GM19455 (cell line): Measurements from ENCODE around the gene DLX6.

Source experiments
- ATAC-seq: cut with Tn5 transposase; IDR thresholded peaks from one replicate; pipeline ENCODE4 v1.9.1; 2021; ENCODE audit not compliant: unreplicated experiment

Gene DLX6

DNA sequence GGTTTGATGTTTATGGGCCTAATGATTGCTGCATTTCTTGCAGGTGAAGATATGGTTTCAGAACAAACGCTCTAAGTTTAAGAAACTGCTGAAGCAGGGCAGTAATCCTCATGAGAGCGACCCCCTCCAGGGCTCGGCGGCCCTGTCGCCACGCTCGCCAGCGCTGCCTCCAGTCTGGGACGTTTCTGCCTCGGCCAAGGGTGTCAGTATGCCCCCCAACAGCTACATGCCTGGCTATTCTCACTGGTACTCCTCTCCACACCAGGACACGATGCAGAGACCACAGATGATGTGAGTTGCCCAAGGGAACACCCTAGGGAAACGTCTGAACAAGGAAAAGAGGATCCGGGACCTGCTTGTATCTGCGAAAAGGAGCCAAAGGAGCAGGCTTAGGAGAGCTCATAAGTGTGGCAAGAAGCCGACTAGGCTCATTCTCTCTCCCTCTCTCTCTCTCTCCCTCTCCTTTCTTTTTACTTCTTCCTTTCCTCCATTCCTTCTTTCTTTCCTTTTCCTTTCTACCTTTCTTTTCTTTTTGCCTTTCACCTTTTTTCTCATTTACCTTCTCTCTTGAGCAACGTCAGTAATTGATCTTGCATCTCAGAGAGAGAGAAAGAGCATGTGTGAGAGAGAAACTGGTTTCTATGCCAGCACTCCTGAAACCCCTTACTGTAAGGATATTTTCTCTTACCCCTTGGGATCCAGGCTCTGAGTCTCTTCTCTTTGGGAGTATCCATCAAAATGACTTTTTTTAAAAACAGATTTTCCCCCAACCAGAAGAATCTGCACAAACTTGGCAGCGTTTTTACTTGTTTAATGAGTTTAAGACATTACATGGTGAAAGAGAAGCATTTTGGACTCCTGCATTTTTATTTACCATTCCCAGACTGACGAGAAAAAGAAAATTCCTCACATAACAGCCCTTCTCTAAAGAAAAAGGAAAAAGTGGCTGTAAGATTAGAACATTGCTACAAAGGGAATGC is 4.7 kb downstream of the DLX6 start:
- ATAC-seq, result no peak

DNA sequence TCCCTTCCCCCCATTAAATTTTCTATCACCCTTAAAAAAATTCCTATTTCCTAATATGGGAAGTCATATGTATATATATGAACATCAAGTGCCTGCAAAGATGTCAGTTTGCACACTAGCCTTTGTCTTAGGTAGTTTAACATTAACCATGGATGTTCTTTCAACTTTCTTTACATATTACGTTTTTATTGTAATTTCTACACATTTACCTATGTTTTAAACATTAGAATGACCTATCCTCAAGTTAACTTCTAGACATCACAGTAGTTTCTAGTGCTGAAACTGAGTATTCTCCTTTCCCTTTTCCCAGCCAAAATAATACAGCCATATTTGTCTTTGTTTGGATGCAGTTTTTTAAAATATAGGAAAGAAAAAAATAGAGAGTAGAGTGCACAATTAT is 5.8 kb downstream of the DLX6 start:
- no peak for ATAC-seq

DNA sequence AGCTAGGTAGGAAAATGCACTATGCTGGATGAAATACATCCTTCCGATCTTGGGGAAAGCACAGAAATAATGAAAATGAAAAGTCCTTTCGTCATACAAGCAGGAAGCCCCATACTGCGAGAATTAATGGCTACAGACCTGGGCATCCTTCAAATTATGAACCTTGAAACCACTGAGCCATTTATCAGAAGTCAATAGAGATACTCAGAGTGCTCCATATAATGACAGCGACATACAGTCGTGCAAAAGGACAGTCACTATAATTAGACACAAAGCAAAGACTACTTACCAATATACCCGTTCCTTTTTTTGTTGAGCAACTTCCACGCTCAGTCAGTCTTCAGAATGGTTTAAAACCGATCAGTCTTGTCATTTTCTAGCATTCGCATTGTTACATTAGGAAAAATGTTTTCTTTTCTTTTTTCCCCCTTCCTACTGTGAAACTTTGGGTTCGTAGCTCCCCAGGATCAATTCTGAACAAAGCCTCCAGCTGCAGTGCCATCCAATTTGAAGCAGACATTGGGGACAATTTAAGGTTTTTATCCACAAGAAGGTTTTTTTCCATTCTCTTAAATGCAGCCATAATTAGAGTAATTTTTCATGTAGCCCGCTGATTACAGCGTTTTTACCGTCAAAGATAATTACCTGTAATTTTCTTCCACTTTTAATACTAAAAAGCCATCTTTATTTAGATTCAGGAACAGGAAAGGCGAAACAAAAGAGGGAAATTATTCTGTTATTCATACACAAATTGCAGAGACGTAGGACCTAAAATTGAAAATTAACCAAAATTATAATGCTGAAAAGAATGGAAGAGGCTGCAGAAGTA is 6.4 kb downstream of the DLX6 start:
- no peak for ATAC-seq

DNA sequence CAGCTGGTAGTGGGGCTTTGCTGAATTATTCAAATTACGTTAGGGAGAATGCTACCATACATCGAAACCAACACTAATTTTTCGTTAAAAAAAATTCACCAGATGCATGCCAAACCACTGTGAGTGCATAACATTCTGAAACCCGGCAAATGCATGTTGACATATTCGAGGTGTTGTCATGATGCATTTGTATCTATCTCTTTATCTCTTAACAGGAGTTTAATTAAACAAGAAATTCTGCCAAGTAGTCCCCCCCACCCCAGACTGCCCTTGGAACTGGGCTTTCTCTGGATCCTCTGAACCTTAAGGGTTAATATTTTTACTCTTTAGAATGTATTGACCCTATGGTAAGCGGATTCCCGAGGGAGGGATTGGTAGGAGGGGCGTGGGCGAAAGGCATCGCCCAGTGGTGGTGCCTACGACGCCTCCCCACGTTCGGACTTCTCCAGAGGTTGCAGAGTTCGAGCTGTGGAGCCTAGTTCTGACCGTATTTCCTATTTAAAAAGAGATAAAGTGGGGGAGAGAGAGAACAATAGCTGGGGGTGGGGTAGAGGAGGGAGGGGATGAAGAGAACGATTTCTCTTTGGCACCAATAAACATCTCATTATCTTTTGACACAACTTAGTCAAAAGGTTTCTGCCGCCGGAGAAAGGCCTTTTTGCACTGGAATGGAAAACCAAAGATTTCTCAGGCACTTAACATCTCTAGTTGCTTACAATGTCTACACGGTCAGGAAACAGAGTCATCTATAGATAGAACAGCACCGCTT is 7.2 kb downstream of the DLX6 start:
- no peak for ATAC-seq

DNA sequence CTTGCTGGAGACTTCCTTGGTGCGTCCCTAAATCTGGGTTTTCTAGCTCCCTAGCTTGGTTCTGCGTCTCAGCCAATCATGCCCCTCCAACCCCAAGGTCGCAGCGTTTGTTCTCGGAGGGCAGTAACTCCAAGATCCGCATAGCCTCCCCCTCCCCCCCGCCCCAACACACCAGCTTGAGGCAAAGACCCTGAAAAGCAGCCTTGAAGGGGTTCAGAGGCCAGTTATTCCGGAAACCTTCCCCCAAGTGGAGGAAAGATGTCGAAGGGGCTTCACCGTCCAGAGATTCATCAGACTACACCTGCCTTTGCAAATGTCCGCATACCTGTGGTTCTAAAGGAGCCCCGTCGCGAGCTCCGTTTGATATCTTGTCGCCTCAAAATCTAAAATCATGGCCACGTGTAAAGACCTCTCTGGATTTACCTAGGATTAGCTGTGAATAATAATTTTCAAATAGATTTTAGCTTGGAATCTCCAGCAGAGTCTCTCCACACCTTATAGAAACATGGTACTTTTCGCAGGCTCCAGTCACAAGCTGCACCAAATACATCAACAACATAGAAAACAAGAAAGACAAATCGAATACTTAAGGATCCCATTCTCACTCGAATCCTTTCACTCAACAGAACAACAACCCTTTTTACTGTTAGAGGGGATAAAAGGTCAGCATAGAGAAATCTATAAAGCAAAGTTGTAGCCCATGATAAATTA is 7.9 kb downstream of the DLX6 start:
- ATAC-seq, result no peak

DNA sequence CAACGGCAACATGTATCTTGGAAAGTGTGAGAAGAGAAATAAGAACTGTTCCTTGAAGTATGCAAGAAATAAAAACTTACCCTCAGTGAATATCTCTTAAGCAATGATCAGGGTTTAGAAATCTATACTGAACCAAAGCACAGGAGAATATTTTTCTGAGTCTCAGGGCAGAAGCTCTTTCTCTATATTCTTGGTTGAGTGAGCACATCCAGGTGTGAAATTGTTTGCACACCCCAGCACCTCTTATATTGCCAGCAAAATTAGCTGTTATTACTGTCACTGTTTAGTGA is 8.4 kb downstream of the DLX6 start:
- no peak for ATAC-seq

DNA sequence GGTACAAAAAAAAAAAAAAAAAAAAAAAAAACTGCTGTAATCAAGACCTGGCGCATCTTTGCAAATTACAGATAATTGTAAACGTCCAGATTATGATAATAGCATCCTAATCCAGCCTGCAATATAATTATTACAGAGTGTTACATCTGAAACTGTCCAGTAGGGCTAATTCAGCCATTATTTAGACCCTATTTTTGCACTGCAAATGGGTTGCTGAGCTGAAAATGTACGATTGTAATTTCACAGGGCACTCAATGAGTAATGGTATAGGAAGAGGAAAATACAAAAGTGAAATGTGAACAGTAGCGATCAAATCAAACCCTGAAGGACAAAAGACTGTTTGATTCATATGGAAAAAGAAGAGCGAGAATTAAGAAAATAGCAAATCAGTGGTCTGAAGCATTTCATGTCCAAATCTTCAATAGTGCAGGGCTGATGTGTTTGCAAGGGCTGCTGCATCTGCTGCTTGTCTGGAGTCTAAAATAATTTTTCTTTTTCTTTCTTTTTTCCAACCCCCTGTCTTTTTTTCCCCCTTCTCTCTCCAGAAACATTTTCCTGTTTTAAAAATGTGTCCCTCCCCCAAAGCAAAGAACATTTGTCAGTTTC is 8.9 kb downstream of the DLX6 start:
- ATAC-seq, result no peak

DNA sequence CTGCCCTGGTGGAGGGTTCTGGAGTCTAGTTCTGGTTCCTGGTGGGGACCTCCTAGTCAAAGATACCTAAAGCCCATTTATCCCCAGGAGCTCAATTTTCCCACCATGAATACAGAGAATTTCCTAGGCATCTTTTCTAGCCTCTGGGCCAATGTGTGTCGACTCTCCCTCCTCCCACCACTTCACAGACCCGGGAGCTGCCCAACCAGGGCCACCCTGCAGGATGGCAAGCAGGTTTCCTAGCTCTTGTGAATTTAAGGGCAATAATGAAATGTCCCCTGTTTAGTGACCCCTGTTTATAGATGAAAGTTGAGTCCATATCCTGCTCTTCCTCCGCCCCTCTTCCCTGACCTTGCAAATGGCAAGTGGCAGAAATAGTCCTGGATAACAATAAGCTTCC is 9.9 kb downstream of the DLX6 start:
- no peak for ATAC-seq

DNA sequence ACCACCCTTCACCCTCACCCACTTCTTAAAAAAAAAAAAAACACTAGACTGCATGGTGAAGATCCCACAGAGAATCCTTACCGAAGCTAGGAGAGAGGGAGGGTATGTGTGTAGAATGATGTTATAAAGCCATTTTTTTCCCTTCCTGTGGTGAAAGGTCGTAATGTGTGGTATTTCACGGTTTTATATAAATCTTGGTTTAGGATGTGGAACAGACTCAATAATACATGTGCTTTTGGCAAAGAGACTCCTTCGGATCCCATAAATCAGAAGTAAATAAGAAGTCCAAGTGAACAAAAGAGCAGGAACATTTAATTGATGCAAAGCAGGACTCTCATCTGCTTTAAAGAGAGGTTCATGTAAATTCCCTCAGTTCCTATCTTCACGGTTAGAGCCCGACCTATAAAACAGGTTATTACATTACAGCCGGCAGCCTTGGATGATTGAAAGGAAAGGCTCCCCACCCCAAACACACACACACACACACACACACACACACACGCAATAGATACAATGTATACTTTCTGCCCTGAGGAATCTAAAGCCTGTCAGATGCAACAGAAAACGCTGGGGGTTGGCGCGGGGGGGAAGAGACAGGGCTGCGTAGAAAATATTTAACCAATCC is 10.5 kb downstream of the DLX6 start:
- no peak for ATAC-seq

DNA sequence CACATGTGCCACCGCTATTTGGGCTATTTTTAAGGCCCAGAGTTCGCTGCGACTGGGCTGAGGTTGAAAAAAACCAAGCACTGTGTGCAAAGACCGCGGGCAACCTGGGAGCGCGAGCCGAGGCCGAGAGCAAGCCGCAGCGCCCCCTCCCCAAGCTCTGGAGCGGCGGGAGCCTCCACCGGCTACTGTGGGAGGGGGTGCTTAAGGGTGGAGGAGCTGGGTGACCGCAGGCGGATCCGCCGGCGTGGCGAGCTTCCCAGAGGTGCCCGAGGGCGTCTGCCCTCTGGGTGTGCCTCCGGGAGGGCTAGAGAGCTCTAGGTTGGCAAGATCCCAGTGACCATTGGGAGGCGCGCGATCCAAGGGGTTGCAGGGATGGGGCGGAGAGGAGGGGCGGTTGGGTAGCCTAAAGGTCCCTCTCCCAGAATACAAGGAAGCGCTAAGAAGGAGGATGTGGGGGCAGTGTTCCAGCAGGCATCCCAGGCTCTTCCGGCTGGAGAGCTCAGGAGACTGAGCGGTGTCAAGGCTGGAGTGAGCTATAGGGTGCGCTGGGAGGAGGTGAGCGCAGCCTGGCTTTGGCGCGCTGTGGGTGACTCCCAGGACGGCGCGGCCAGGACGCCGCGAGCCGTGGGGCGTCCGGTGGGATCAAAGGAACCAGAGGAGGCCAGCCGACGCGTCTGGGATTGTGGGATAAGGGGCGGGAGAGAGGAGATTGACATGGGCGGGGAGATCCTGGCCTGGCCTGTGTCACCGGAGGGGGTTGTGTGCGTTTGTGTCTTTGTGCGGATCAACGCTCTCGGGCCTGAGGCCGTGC is 11.2 kb downstream of the DLX6 start:
- ATAC-seq, result no peak

DNA sequence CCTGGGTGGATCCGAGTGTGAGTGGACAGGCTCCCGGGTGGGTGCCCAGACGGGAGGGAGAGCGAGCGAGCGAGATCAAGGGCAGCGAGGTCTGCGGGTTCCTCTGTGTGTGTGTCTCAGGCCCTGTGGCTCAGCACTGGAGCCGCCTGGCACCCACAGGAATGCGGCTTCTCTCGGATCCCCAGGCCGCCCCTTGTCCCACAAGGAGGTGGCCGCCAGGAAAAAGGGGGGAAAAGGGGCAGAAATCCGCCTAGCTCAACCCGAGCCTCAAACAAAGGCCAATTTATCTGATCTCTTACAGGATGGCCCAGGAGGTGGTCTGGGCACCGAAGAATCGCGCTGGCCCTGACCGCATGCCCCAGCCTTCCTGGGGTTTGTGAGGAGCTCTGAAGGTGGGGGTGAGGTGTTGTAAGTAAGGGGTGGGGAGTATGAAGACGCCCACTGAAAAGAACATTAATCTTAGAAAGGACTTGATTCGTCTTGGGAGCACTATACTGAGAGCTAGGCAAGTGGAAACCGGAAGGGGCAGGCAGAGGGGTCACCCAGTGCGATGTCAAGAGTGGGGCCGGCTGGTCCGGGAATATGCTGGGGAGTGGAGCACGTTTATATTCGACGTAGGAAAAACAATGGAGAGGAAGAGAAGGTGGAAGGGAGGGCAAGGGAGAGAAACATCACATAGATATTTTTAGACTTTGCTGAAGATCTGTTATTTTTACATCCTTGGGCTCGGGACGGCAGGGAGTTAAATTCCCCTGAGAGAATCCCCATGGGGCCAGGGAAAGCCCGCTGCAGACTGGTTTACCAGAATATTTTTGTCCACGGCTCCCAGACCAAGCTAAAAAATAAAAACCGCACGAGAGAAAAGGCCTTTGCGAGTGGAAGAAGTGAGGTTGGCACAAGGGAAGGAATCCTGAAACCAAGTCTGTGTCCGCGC is 12.1 kb downstream of the DLX6 start:
- ATAC-seq, result no peak

DNA sequence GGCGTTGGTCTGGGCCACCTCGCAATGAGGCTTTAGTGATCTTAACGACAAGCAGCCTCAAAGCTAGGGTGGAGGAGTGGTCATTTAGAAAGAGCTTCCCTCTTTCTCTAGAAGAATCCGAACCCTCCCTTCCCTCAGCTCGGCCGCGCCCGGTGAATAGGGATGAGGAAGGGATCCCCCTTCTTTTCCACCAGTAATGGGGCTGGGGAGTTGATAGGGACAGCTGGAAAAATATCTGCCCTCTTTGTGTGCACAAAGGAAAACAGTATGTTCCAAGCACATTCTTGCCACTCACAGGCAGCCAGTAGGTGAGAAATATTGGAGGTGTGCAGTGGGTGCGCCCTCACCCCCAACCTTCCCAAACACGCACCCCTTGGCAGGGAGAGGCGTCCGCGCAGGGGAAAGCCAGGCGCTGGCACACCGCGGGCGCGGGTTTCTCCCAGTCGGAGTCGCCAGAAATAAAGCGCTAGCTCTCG is 12.8 kb downstream of the DLX6 start:
- ATAC-seq, result no peak

DNA sequence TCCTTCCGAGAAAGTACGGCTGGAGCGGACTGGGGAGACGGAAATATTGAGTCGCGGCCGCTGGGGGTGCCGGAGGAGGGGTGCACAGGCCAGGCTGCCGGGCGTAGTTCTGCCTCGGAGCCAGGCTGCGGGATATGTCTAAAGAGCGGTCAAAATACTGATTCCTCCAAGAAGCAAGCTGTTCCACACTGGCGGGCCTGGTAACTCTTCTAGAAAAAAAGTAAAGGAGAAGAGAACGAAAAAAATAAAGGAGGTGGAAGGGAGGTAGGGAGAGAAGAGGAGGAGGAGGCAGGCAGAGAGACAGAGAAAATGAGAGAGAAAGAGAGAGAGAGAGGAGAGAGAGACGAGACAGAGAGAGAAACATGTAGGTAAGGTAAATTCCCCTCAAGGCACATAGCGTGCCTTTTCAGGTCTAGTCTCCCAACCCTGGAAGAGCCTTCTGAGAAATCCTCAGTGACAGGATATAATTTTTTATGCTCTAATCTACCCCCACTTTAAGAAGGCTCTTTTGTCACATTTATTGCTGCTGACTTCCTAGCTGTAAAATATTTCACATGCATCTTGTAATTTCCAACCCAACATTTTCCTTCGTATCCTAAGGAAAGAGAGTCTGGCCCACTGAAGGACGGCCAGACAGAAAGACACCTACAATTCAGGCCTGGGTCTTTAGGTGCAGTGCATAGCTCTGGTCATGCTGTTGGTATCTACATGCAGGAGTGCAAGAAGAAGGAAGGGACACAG is 13.6 kb downstream of the DLX6 start:
- no peak for ATAC-seq

DNA sequence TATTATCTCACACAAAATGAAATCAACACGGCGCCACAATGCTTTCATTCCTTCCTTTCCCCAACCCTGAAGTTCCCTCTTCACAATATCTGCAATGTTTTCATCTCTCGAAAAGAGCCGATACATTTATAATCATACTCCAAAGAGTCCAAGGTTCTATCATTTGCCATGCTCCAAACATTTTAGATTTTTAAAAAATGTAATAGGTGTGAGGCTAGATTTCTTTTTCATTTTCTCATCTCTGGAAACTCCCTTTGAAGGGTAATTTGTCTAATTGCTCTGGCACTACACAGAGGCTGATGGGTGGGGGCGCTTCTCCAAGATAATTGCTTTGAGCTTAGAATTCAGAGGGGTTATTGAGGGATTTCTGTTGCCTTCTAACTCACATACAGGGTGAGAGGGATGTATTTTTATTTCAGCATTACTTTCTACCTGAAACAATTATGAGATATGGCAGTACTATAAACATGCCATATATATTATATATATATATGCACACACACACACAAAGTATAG is 14.4 kb downstream of the DLX6 start:
- ATAC-seq, result no peak

DNA sequence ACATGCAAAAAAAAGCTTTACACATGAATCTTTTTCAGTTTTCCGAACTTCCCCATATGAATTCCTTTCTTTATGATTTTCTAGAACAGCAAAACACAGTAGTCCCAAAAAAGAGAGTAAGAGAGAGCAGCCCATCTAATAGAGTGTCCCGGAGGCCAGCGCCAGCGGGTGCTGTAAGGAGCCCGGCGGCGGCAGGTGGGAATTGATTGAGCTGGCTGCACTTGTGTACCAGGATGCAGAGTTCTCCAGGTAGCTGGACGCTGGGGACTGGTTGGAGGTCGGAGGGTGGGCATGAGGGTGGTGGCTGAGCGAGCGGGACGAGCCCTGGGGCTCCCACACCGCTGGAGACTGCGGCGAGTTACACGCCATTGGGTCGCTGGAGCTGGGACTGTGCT is 15.2 kb downstream of the DLX6 start:
- ATAC-seq, result no peak

DNA sequence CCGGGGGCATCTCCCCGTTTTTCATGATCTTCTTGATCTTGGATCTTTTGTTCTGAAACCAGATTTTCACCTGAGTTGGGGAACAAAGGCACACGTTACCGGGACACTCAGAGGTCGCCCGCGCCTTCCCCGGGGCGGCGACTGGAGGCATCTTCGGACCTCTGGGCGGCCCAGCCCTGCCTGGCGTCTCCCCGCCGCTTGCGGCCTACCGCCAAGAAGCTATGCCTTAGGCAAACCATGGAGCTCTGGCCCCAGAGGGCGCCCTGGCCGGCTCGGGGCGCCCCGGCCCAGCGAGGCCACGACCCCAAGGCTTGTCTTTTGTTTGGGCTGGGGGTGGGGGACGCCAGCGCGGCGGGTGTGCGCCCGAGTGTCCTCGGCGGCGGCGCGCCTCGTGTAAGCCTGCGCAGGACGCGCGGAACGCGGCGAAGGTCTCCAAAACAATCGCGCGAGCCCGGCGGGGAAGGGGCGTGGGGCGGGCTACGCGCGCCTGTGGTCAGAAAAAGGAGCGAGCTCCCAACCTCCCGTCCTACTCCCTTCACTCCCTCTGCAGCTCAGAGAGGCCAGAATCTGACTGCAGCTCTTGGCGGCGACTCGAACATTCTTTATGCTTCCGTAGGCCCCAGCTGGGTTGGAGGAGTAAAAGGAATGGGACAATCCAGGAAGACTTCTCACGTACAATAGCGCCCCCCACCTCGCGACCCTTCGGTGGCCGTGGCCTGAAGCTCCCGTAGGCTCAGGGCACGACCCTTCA is 15.8 kb downstream of the DLX6 start:
- ATAC-seq, result no peak
